ENCODE measurements around the gene ZSWIM4. TPM values are rescaled to one million over a fixed set of nuclear protein-coding genes. Genes with fewer than 3 reads are reported as not detected.

ZSWIM4 gene
- polyA plus RNA-seq, 1 of the 3 experiments (the other 2 are of a cell fraction): 4.7 TPM

DNA sequence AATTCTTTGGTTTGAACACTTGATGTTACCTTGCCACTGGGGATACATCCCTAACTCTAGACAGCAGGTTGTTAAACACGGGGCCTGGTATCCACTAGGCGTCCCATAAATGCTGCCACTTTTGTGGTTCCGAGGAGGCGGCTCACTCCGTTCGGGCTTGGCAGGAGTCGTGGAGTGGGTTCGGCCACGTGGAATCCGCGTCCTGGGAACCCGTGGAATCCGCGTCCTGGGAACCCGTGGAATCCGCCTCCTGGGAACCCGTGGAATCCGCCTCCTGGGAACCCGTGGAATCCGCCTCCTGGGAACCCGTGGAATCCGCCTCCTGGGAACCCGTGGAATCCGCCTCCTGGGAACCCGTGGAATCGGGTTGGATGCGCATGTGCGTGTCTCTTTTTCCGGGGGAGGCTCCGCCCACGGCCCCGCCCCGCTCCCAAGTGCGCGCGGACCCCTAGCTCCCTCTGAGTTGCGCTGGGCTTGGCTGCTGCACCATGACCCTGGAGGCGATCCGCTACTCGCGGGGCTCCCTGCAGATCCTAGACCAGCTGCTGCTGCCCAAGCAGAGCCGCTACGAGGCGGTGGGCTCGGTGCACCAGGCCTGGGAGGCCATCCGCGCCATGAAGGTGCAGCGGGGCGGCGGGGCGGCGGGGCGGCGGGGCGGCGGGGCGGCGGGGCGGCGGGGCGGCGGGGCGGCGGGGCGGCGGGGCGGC is 31.0 kb upstream of the ZSWIM4 start, which contains the start of gene MRI1 (continued):
- TF ChIP-seq, protein P1, sequence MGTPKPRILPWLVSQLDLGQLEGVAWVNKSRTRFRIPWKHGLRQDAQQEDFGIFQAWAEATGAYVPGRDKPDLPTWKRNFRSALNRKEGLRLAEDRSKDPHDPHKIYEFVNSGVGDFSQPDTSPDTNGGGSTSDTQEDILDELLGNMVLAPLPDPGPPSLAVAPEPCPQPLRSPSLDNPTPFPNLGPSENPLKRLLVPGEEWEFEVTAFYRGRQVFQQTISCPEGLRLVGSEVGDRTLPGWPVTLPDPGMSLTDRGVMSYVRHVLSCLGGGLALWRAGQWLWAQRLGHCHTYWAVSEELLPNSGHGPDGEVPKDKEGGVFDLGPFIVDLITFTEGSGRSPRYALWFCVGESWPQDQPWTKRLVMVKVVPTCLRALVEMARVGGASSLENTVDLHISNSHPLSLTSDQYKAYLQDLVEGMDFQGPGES (IDR thresholded peaks at IDR 0.05; ENCODE audit: low read depth, low read length): no peak
- TF ChIP-seq RCOR1 (IDR thresholded peaks at IDR 0.05; ENCODE audit: low read length) (no peak), FOXJ3 (CRISPR knock-in tag; IDR thresholded peaks at IDR 0.05) (no peak), MEF2A (IDR thresholded peaks at IDR 0.05; ENCODE audit: borderline replicate concordance, low read depth) (no peak), GATA2 (CRISPR knock-in tag; IDR thresholded peaks at IDR 0.05) (no peak), ELF1 (IDR thresholded peaks at IDR 0.05) (no peak)

DNA sequence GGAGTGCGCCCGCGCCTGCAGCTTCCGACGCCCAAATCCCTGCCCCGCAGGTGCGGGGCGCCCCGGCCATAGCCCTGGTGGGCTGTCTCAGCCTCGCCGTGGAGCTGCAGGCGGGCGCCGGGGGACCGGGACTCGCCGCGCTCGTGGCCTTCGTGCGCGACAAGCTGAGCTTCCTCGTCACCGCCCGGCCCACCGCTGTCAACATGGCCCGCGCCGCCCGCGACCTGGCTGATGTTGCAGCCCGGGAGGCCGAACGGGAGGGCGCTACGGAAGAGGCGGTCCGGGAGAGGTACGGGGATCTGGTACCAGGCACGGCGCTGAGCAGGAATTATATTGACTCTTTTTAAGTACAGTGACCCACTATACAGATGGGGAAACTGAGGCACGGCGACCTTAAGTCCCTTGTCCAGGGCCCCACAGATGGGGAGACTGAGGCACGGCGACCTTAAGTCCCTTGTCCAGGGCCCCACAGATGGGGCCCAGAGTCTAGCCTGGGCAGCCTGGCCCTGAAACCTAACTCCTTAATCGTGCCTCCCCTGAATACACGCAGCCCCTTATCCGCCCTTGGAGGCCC is 30.3 kb upstream of the ZSWIM4 start:
- Histone ChIP-seq H2AFZ (ENCODE audit: low read depth) (peak overlapping the region; percentile 56; the same call in 1 of the 2 replicates), H3K4me1 (ENCODE audit: control insufficient read depth in 1 of 2, insufficient read depth in 2 of 2, low read depth in 1 of 2, low read length in 1 of 2) (peaks cover 5 to 11% of the 10 kb centered on the region in 2 experiments; a peak in 2 of 4 replicates), H3K4me3 (ENCODE audit: low read depth in 2 of 2, low read length in 1 of 2) (peak overlapping the region; percentile 63 to 69), H3K9ac (peak overlapping the region; percentile 57), H3K27ac (ENCODE audit: low read depth in 2 of 2, low read length in 1 of 2) (peak overlapping the region; percentile 6 to 15; a peak in 2 of 4 replicates), H3K36me3 (replicated peaks in 1 of 2; ENCODE audit: control insufficient read depth in 1 of 2, insufficient read depth in 2 of 2, low read length in 1 of 2) (peaks cover 17 to 20% of the 10 kb centered on the region in 2 experiments), H3F3A (replicated peaks; ENCODE audit: insufficient read depth) (peaks cover 4% of the 10 kb centered on the region), H3K9me3 (no peaks in the 10 kb centered on the region), H4K20me1 (ENCODE audit: insufficient read depth) (no peaks in the 10 kb centered on the region), H3K4me2 (peak overlapping the region; percentile 71), H3K79me2 (ENCODE audit: insufficient read depth) (peaks cover 36% of the 10 kb centered on the region; the same call in 1 of the 2 replicates), H3K9me2 (no peaks in the 10 kb centered on the region), H3K27me3 (ENCODE audit: insufficient read depth) (no peaks in the 10 kb centered on the region)
- ChIA-PET CTCF (interaction anchor here (2.6 kb wide), 1 partner anchor 97 kb away, joined by 11 read pairs; no protein-coding TSS in a partner anchor), POLR2A (interaction anchor here (1.0 to 1.6 kb wide), 5 partner anchors 9 to 316 kb away, joined by 3 to 23 read pairs (median 4); partner anchors contain the start of gene C19orf53)
- peak; percentile 15; the same call in 1 of the 2 replicates for TF ChIP-seq MXI1 (IDR thresholded peaks at IDR 0.05; ENCODE audit: low read depth, low read length)
- TF ChIP-seq, protein P2, sequence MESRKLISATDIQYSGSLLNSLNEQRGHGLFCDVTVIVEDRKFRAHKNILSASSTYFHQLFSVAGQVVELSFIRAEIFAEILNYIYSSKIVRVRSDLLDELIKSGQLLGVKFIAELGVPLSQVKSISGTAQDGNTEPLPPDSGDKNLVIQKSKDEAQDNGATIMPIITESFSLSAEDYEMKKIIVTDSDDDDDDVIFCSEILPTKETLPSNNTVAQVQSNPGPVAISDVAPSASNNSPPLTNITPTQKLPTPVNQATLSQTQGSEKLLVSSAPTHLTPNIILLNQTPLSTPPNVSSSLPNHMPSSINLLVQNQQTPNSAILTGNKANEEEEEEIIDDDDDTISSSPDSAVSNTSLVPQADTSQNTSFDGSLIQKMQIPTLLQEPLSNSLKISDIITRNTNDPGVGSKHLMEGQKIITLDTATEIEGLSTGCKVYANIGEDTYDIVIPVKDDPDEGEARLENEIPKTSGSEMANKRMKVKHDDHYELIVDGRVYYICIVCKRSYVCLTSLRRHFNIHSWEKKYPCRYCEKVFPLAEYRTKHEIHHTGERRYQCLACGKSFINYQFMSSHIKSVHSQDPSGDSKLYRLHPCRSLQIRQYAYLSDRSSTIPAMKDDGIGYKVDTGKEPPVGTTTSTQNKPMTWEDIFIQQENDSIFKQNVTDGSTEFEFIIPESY (IDR thresholded peaks at IDR 0.05; ENCODE audit: borderline replicate concordance, low read depth): no peak
- 36% methylated on average over 5 of the region's 48 CpGs for WGBS (ENCODE audit: low lambda C conversion rate)
- peak; percentile 74 for DNase-seq

Measured in SK-N-SH (cell line).